Subcutaneous abdominal adipose tissue (tissue), 5 donors: Measurements from ENCODE around the gene YBX1.
"Not testable (repeated sequence)": the region's sequence is repeated elsewhere in the genome, so short reads cannot be mapped to it uniquely, and the experiment has no call there.

Experiments used
- H3K27ac ChIP-seq: one replicate; pipeline ENCODE4 v1.7.0; 2013; ENCODE audit warnings: low read depth, mild to moderate bottlenecking, inconsistent platforms, low read length, moderate library complexity
- H3K27me3 ChIP-seq, 5 donors: one replicate each; pipeline ENCODE4 v1.7.0; 2013; ENCODE audit warnings: low read length in 5 of 5, inconsistent platforms in 1 of 5; ENCODE audit not compliant: control insufficient read depth in 5 of 5, insufficient read depth in 4 of 5
- H3K36me3 ChIP-seq, 5 donors: one replicate each; pipeline ENCODE4 v1.7.0; 2013; ENCODE audit warnings: low read length in 5 of 5; ENCODE audit not compliant: control insufficient read depth in 5 of 5, insufficient read depth in 5 of 5
- H3K4me1 ChIP-seq, 5 donors: one replicate each; pipeline ENCODE4 v1.7.0; 2013; ENCODE audit warnings: low read length in 5 of 5, mild to moderate bottlenecking in 3 of 5, moderate library complexity in 1 of 5; ENCODE audit not compliant: control insufficient read depth in 5 of 5, insufficient read depth in 5 of 5
- H3K4me3 ChIP-seq, 5 donors: one replicate each; pipeline ENCODE4 v1.7.0; 2013; ENCODE audit warnings: low read length in 5 of 5, low read depth in 1 of 5
- H3K9ac ChIP-seq, 5 donors: one replicate each; pipeline ENCODE4 v1.7.0; 2013; ENCODE audit warnings: low read length in 5 of 5, mild to moderate bottlenecking in 4 of 5, moderate library complexity in 3 of 5
- H3K9me3 ChIP-seq, 5 donors: one replicate each; pipeline ENCODE4 v1.7.0; 2013; ENCODE audit warnings: low read length in 5 of 5; ENCODE audit not compliant: control insufficient read depth in 5 of 5
- donor health status: healthy.
- donor health status: healthy.
- donor health status: healthy.
- donor health status: healthy.
- donor health status: healthy.

Gene YBX1

DNA sequence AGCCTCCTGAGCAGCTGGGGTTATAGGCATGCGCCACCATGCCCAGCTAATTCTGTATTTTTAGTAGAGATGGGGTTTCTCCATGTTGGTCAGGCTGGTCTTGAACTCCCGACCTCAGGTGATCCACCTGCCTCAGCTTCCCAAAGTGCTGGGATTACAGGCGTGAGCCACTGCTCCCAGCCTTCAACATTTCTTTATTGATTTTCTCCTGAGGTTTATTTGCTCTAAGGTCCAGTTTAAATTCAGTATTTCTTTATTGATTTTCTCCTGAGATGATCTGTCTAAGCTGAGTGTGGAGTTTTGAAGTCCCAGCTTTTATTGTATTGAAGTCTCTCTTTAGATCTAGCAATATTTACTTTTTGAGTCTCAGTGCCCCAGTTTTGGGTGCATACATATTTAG lies 30.6 kb downstream of the YBX1 start:
- Histone ChIP-seq H3K36me3 (peaks cover 0 to 21% (median 4%) of the 10 kb centered on the region in 5 donors), H3K9me3 (peaks cover 0 to 19% (median 13%) of the 10 kb centered on the region in 5 donors)
- not testable (repeated sequence) for H3K27me3 ChIP-seq, H3K4me3 ChIP-seq, H3K9ac ChIP-seq, H3K27ac ChIP-seq, H3K4me1 ChIP-seq

DNA sequence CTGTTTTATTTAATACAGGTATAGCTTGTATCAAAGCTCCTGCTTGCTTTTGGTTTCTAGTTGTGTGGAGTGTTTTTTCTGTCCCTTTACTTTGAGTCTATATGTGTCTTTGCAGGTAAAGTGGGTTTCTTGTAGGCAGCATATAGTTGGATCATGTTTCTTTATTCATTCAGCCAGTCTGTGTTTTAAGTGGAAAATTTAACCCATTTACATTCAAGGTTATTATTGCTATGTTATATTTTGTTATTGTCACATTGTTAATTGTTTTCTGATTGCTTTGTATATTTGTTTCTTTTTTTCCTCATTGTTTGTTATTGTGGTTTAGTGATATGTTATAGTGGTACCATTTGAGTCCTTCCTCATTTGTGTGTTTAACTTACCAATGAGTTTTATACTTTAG lies 31.1 kb downstream of the YBX1 start:
- H3K9me3 ChIP-seq, result peaks cover 0 to 19% (median 13%) of the 10 kb centered on the region in 5 donors
- no peaks in the 10 kb centered on the region for H3K4me1 ChIP-seq
- H3K27me3 ChIP-seq, result no peaks in the 10 kb centered on the region
- peaks cover 0 to 23% (median 4%) of the 10 kb centered on the region in 5 donors for H3K36me3 ChIP-seq
- H3K9ac ChIP-seq, result no peak overlapping the region
- H3K4me3 ChIP-seq, result no peak overlapping the region
- no peak overlapping the region for H3K27ac ChIP-seq

DNA sequence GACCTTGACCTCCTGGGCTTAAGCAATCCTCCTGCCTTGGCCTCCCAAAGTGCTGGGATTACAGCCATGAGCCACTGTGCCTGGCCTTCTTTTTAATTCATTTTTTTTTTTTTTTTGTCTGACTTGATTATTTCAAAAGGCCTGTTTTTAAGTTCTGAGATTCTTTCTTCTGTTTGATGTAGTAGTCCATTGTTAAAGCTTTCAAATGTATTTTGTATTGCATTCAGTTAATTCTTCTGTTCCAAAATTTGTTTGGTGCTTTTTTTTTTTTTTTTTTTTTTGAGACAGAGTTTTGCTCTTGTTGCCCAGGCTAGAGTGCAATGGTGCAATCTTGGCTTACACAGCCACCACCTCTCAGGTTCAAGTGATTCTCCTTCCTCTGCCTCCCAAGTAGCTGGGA lies 32.2 kb downstream of the YBX1 start:
- not testable (repeated sequence) for H3K9ac ChIP-seq, H3K27ac ChIP-seq, H3K4me1 ChIP-seq, H3K27me3 ChIP-seq
- peaks cover 0 to 19% (median 13%) of the 10 kb centered on the region in 5 donors for H3K9me3 ChIP-seq
- H3K4me3 ChIP-seq, result peak overlapping the region in 1 of 5 donors; percentile 16
- peaks cover 0 to 20% (median 6%) of the 10 kb centered on the region in 5 donors for H3K36me3 ChIP-seq

GRCh38 chr1:42720868-42721267 lies 38.6 kb downstream of the YBX1 start:
- Histone ChIP-seq H3K4me1 (no peaks in the 10 kb centered on the region), H3K27ac (no peak overlapping the region), H3K36me3 (peaks cover 0 to 8% (median 0%) of the 10 kb centered on the region in 5 donors), H3K9ac (no peak overlapping the region), H3K9me3 (no peaks in the 10 kb centered on the region), H3K27me3 (no peaks in the 10 kb centered on the region), H3K4me3 (no peak overlapping the region)

DNA sequence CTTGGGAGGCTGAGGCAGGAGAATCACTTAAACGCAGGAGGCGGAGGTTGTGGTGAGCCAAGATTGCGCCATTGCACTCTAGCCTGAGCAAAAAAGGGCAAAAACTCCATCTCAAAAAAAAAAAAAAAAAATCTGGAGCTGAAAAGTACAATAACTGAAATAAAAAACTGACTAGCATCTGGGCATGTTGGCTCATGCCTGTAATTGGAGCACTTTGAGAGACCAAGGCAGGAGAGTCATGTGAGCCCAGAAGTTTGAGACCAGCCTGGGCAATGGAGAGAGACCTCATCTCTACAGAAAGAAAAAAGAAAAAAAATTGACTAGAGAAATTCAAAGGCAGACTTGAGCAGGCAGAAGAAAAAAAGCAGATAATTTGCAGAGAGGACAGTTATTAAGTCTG lies 39.7 kb downstream of the YBX1 start:
- Histone ChIP-seq H3K27ac (no peak overlapping the region), H3K4me3 (no peak overlapping the region), H3K9me3 (no peaks in the 10 kb centered on the region), H3K9ac (no peak overlapping the region), H3K4me1 (no peaks in the 10 kb centered on the region), H3K27me3 (no peaks in the 10 kb centered on the region), H3K36me3 (peaks cover 0 to 8% (median 0%) of the 10 kb centered on the region in 5 donors)

GRCh38 chr1:42722403-42722802 lies 40.2 kb downstream of the YBX1 start:
- H3K9me3 ChIP-seq, H3K9ac ChIP-seq, H3K36me3 ChIP-seq, H3K4me1 ChIP-seq, H3K27me3 ChIP-seq, H3K27ac ChIP-seq, H3K4me3 ChIP-seq: not testable (repeated sequence)

DNA sequence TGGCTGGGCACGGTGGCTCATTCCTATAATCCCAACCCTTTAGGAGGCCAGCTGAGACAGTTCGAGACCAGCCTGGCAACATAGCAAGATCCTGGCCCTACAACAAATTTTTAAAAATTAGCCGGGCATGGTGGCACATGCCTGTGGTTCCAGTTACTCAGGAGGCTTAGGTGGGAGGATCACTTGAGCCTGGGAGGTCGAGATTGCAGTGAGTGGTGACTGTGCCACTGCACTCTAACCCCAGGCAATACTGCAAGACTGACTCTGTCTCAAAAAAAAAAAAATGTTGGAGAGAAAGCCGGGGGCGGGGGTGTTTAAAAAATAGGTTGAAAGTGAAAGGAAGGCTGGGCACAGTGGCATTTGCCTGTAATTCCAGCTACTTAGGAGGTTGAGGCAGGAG lies 41.3 kb downstream of the YBX1 start:
- peaks cover 0 to 2% (median 0%) of the 10 kb centered on the region in 5 donors for H3K36me3 ChIP-seq
- no peaks in the 10 kb centered on the region for H3K9me3 ChIP-seq
- H3K27me3 ChIP-seq, result no peaks in the 10 kb centered on the region
- no peaks in the 10 kb centered on the region for H3K4me1 ChIP-seq
- H3K4me3 ChIP-seq, result no peak overlapping the region
- no peak overlapping the region for H3K9ac ChIP-seq
- H3K27ac ChIP-seq, result no peak overlapping the region

GRCh38 chr1:42725820-42726219 lies 43.6 kb downstream of the YBX1 start:
- H3K27me3 ChIP-seq, H3K27ac ChIP-seq, H3K9me3 ChIP-seq, H3K4me1 ChIP-seq, H3K9ac ChIP-seq, H3K36me3 ChIP-seq, H3K4me3 ChIP-seq: not testable (repeated sequence)

GRCh38 chr1:42730002-42730401 lies 47.8 kb downstream of the YBX1 start:
- no peak overlapping the region for H3K4me3 ChIP-seq
- H3K9ac ChIP-seq, result no peak overlapping the region
- no peaks in the 10 kb centered on the region for H3K9me3 ChIP-seq
- H3K27me3 ChIP-seq, result peaks cover 0 to 9% (median 3%) of the 10 kb centered on the region in 5 donors
- no peaks in the 10 kb centered on the region for H3K36me3 ChIP-seq
- H3K4me1 ChIP-seq, result peaks cover 0 to 2% (median 0%) of the 10 kb centered on the region in 5 donors
- no peak overlapping the region for H3K27ac ChIP-seq

GRCh38 chr1:42730988-42731387 lies 48.8 kb downstream of the YBX1 start:
- Histone ChIP-seq H3K27ac (no peak overlapping the region), H3K4me1 (peaks cover 0 to 2% (median 0%) of the 10 kb centered on the region in 5 donors), H3K9me3 (no peaks in the 10 kb centered on the region), H3K4me3 (no peak overlapping the region), H3K9ac (no peak overlapping the region), H3K27me3 (peaks cover 0 to 9% (median 3%) of the 10 kb centered on the region in 5 donors), H3K36me3 (no peaks in the 10 kb centered on the region)

- Histone ChIP-seq H3K27ac (no peak overlapping the region), H3K9me3 (no peaks in the 10 kb centered on the region), H3K4me1 (peaks cover 0 to 5% (median 4%) of the 10 kb centered on the region in 5 donors), H3K9ac (no peak overlapping the region), H3K36me3 (no peaks in the 10 kb centered on the region), H3K27me3 (peaks cover 0 to 9% (median 3%) of the 10 kb centered on the region in 5 donors), H3K4me3 (no peak overlapping the region)
These were observed 49.4 kb downstream of the YBX1 start for GRCh38 chr1:42731585-42731984.
